HG03135 (cell line): Measurements from ENCODE around the gene G6PC1.

Experiments used
- ATAC-seq: cut with Tn5 transposase; IDR thresholded peaks from one replicate; pipeline ENCODE4 v1.9.1; 2021; ENCODE audit warnings: mild to moderate bottlenecking, moderate library complexity; ENCODE audit not compliant: unreplicated experiment

G6PC1 gene

GRCh38 chr17:42929497-42929844 lies 28.9 kb downstream of the G6PC1 start:
- ATAC-seq, result no peak

- ATAC-seq, result no peak
These were observed 37.4 kb downstream of the G6PC1 start for GRCh38 chr17:42937712-42938596.

GRCh38 chr17:42944211-42944610 lies 43.6 kb downstream of the G6PC1 start:
- no peak for ATAC-seq

GRCh38 chr17:42946812-42947211 lies 46.2 kb downstream of the G6PC1 start:
- no peak for ATAC-seq

GRCh38 chr17:42950044-42950783 lies 49.6 kb downstream of the G6PC1 start:
- no peak for ATAC-seq
